ENCODE measurements around the gene SPTAN1.
A peak's percentile ranks its signal among the peaks of the same experiment; 100 is the strongest.

Gene SPTAN1

GRCh38 chr9:128556926-128557634, 4.7 kb downstream of the SPTAN1 start:
- Histone ChIP-seq H2BK5ac (ENCODE audit: low read depth, low read length, poor library complexity) (no peak overlapping the region), H3K9ac (ENCODE audit: low read length) (no peak overlapping the region), H2AFZ (ENCODE audit: insufficient read depth, low read length, poor library complexity) (no peak overlapping the region), H3K36me3 (ENCODE audit: control insufficient read depth in 1 of 2, insufficient read depth in 2 of 2, low read length in 2 of 2) (no peaks in the 10 kb centered on the region), H2AK5ac (ENCODE audit: low read length) (no peak overlapping the region), H3K4me3 (ENCODE audit: low read depth, low read length) (no peak overlapping the region), H3K79me2 (ENCODE audit: control insufficient read depth, insufficient read depth, low read length, poor library complexity) (peaks cover 12% of the 10 kb centered on the region), H2BK120ac (ENCODE audit: insufficient read depth, low read length, poor library complexity) (no peak overlapping the region), H3K9me3 (ENCODE audit: insufficient read depth, low read depth, low read length) (no peaks in the 10 kb centered on the region), H4K91ac (ENCODE audit: low read depth, low read length) (no peak overlapping the region), H3K23ac (ENCODE audit: low read length) (no peak overlapping the region), H2BK12ac (ENCODE audit: low read length) (no peak overlapping the region), H3K27ac (ENCODE audit: low read depth, low read length) (no peak overlapping the region), H3K14ac (ENCODE audit: low read length) (no peak overlapping the region), H3K4me2 (ENCODE audit: low read length) (no peak overlapping the region), H3K79me1 (ENCODE audit: low read length) (peaks cover 9% of the 10 kb centered on the region), H3K4ac (ENCODE audit: low read depth, low read length) (no peak overlapping the region), H4K8ac (ENCODE audit: low read depth, low read length) (no peak overlapping the region), H3K27me3 (ENCODE audit: insufficient read depth, low read length) (no peaks in the 10 kb centered on the region), H3K4me1 (ENCODE audit: control insufficient read depth in 1 of 2, insufficient read depth in 2 of 2, low read length in 2 of 2) (peaks cover 11 to 19% of the 10 kb centered on the region in 2 experiments), H4K12ac (ENCODE audit: low read depth, low read length) (no peak overlapping the region), H3K18ac (ENCODE audit: low read length) (no peak overlapping the region)
- DNase-seq, result no peak
- no CpG with 5 or more reads among the region's 5 CpGs for WGBS (ENCODE audit: extremely low coverage, insufficient coverage, insufficient read length)

GRCh38 chr9:128558431-128559310, 6.3 kb downstream of the SPTAN1 start:
- H3K4ac ChIP-seq (ENCODE audit: low read depth, low read length), result no peak overlapping the region
- H3K4me3 ChIP-seq (ENCODE audit: low read depth, low read length), result no peak overlapping the region
- H4K91ac ChIP-seq (ENCODE audit: low read depth, low read length), result no peak overlapping the region
- H3K27ac ChIP-seq (ENCODE audit: low read depth, low read length), result no peak overlapping the region
- no peak overlapping the region for H4K12ac ChIP-seq (ENCODE audit: low read depth, low read length)
- peaks cover 5% of the 10 kb centered on the region for H3K79me2 ChIP-seq (ENCODE audit: control insufficient read depth, insufficient read depth, low read length, poor library complexity)
- H2AFZ ChIP-seq (ENCODE audit: insufficient read depth, low read length, poor library complexity), result no peak overlapping the region
- no peak overlapping the region for H2BK120ac ChIP-seq (ENCODE audit: insufficient read depth, low read length, poor library complexity)
- H3K36me3 ChIP-seq (ENCODE audit: control insufficient read depth in 1 of 2, insufficient read depth in 2 of 2, low read length in 2 of 2), result peaks cover 0 to 2% of the 10 kb centered on the region in 2 experiments
- no CpG with 5 or more reads among the region's 12 CpGs for WGBS (ENCODE audit: extremely low coverage, insufficient coverage, insufficient read length)
- no peak overlapping the region for H2BK12ac ChIP-seq (ENCODE audit: low read length)
- peak; percentile 33 to 54 for DNase-seq
- H3K9me3 ChIP-seq (ENCODE audit: insufficient read depth, low read depth, low read length), result no peaks in the 10 kb centered on the region
- no peak overlapping the region for H3K14ac ChIP-seq (ENCODE audit: low read length)
- no peak overlapping the region for H4K8ac ChIP-seq (ENCODE audit: low read depth, low read length)
- H3K4me2 ChIP-seq (ENCODE audit: low read length), result peak overlapping the region; percentile 0
- H3K79me1 ChIP-seq (ENCODE audit: low read length), result peaks cover 2% of the 10 kb centered on the region
- no peak overlapping the region for H3K23ac ChIP-seq (ENCODE audit: low read length)
- H3K27me3 ChIP-seq (ENCODE audit: insufficient read depth, low read length), result no peaks in the 10 kb centered on the region
- no peak overlapping the region for H2BK5ac ChIP-seq (ENCODE audit: low read depth, low read length, poor library complexity)
- no peak overlapping the region for H3K9ac ChIP-seq (ENCODE audit: low read length)
- H2AK5ac ChIP-seq (ENCODE audit: low read length), result no peak overlapping the region
- peaks cover 11 to 19% of the 10 kb centered on the region in 2 experiments for H3K4me1 ChIP-seq (ENCODE audit: control insufficient read depth in 1 of 2, insufficient read depth in 2 of 2, low read length in 2 of 2)
- no peak overlapping the region for H3K18ac ChIP-seq (ENCODE audit: low read length)

DNA sequence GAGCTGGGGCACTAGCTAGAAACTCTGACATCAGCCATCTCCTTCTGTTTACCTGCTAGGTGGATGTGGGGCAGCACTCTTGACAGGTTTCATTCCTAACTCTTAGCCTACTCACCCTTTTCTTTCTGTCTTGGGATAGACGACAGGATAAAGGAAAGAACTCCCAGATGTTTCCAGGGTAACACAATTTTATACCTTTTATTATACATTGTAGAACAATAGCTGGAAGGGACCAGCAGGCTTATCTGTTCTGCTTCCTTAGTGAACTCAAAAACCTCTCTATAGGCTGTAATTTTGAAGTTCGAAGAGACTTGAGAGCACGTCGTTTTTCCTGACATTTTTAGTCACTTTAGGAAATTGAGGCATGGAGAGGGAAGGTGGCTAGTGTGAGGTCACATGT, 13.2 kb downstream of the SPTAN1 start:
- Histone ChIP-seq H3K27me3 (ENCODE audit: insufficient read depth, low read length) (no peaks in the 10 kb centered on the region), H2AK5ac (ENCODE audit: low read length) (no peak overlapping the region), H3K9me3 (ENCODE audit: insufficient read depth, low read depth, low read length) (no peaks in the 10 kb centered on the region), H3K14ac (ENCODE audit: low read length) (no peak overlapping the region), H3K4ac (ENCODE audit: low read depth, low read length) (no peak overlapping the region), H3K4me1 (ENCODE audit: control insufficient read depth in 1 of 2, insufficient read depth in 2 of 2, low read length in 2 of 2) (no peaks in the 10 kb centered on the region), H3K18ac (ENCODE audit: low read length) (no peak overlapping the region), H3K4me3 (ENCODE audit: low read depth, low read length) (no peak overlapping the region), H4K12ac (ENCODE audit: low read depth, low read length) (no peak overlapping the region), H4K8ac (ENCODE audit: low read depth, low read length) (no peak overlapping the region), H3K79me1 (ENCODE audit: low read length) (no peaks in the 10 kb centered on the region), H2BK5ac (ENCODE audit: low read depth, low read length, poor library complexity) (no peak overlapping the region), H3K9ac (ENCODE audit: low read length) (no peak overlapping the region), H3K79me2 (ENCODE audit: control insufficient read depth, insufficient read depth, low read length, poor library complexity) (no peaks in the 10 kb centered on the region), H3K4me2 (ENCODE audit: low read length) (no peak overlapping the region), H3K27ac (ENCODE audit: low read depth, low read length) (no peak overlapping the region), H2BK120ac (ENCODE audit: insufficient read depth, low read length, poor library complexity) (no peak overlapping the region), H2AFZ (ENCODE audit: insufficient read depth, low read length, poor library complexity) (no peak overlapping the region), H3K36me3 (ENCODE audit: control insufficient read depth in 1 of 2, insufficient read depth in 2 of 2, low read length in 2 of 2) (peaks cover 16 to 29% of the 10 kb centered on the region in 2 experiments), H2BK12ac (ENCODE audit: low read length) (no peak overlapping the region), H3K23ac (ENCODE audit: low read length) (peak overlapping the region; percentile 99), H4K91ac (ENCODE audit: low read depth, low read length) (no peak overlapping the region)
- DNase-seq, result no peak
- WGBS (ENCODE audit: extremely low coverage, insufficient coverage, insufficient read length), result no CpG with 5 or more reads among the region's 4 CpGs

DNA sequence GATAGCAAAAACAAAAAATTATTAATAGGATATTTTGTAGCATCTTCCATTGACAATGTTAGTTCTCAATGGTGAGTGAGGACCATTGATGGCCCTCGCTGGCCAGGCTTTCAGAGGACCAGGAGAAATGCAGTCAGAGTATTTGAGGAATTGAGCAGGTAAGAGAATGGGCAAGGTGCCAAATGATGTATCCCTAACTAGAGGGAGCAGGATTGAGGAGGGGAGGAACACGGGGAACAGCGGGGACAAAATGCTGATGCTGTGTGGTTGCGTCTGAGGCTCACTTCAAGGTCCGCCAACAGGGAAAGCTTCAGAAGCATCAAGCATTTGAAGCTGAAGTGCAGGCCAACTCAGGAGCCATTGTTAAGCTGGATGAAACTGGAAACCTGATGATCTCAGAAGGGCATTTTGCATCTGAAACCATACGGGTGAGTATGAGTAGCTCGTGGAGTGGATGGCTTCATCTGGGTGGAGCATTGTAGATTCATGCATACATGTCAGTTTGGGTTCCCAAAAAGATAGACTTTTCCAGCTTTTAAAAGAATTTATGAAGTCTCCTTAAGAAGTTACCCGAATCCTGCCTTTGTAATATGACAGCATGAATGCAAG, 16.2 kb downstream of the SPTAN1 start:
- Histone ChIP-seq H2BK5ac (ENCODE audit: low read depth, low read length, poor library complexity) (no peak overlapping the region), H4K91ac (ENCODE audit: low read depth, low read length) (no peak overlapping the region), H2AFZ (ENCODE audit: insufficient read depth, low read length, poor library complexity) (no peak overlapping the region), H3K4me1 (ENCODE audit: control insufficient read depth in 1 of 2, insufficient read depth in 2 of 2, low read length in 2 of 2) (no peaks in the 10 kb centered on the region), H3K27me3 (ENCODE audit: insufficient read depth, low read length) (no peaks in the 10 kb centered on the region), H3K9ac (ENCODE audit: low read length) (no peak overlapping the region), H4K12ac (ENCODE audit: low read depth, low read length) (no peak overlapping the region), H3K9me3 (ENCODE audit: insufficient read depth, low read depth, low read length) (no peaks in the 10 kb centered on the region), H3K79me1 (ENCODE audit: low read length) (no peaks in the 10 kb centered on the region), H2AK5ac (ENCODE audit: low read length) (no peak overlapping the region), H2BK12ac (ENCODE audit: low read length) (no peak overlapping the region), H3K4ac (ENCODE audit: low read depth, low read length) (no peak overlapping the region), H2BK120ac (ENCODE audit: insufficient read depth, low read length, poor library complexity) (no peak overlapping the region), H3K36me3 (ENCODE audit: control insufficient read depth in 1 of 2, insufficient read depth in 2 of 2, low read length in 2 of 2) (peaks cover 19 to 54% of the 10 kb centered on the region in 2 experiments), H3K27ac (ENCODE audit: low read depth, low read length) (no peak overlapping the region), H3K4me2 (ENCODE audit: low read length) (no peak overlapping the region), H4K8ac (ENCODE audit: low read depth, low read length) (no peak overlapping the region), H3K18ac (ENCODE audit: low read length) (no peak overlapping the region), H3K4me3 (ENCODE audit: low read depth, low read length) (no peak overlapping the region), H3K14ac (ENCODE audit: low read length) (no peak overlapping the region), H3K79me2 (ENCODE audit: control insufficient read depth, insufficient read depth, low read length, poor library complexity) (no peaks in the 10 kb centered on the region), H3K23ac (ENCODE audit: low read length) (no peak overlapping the region)
- WGBS (ENCODE audit: extremely low coverage, insufficient coverage, insufficient read length), result no CpG with 5 or more reads among the region's 8 CpGs
- no peak for DNase-seq
